Frontal cortex (tissue), 1 donor: ENCODE data around the gene RAPGEFL1. TPM values are rescaled to one million over a fixed set of nuclear protein-coding genes. Genes with fewer than 3 reads are reported as not detected.

Experiments used
- small RNA-seq: library from RNA; depleted of rRNA; stranded (forward); fragments of <200 nt; gene quantifications from one replicate; pipeline ENCODE3, GENCODE V24; 2014
- total RNA-seq: library from RNA; depleted of rRNA; stranded (reverse); fragments of >200 nt; gene quantifications from one replicate; pipeline ENCODE4 v1.2.3, GENCODE V29; 2014

Gene RAPGEFL1
- total RNA-seq, 1 donor from 2014 or later = 12.6 TPM

Small RNA genes within 50 kb of the gene (small RNA-seq; reads per million reads assigned to genes)
- not detected for gene MIR6867

Other genes starting within 250 kb of the RAPGEFL1 start
- 38.3 TPM for gene ORMDL3, start 249.9 kb upstream of the RAPGEFL1 start, total RNA-seq
- gene LRRC3C, start 249.7 kb upstream of the RAPGEFL1 start, total RNA-seq = not detected
- gene GSDMA, start 214.5 kb upstream of the RAPGEFL1 start, total RNA-seq = under 0.01 TPM
- 77.0 TPM for gene PSMD3, start 196.7 kb upstream of the RAPGEFL1 start, total RNA-seq
- not detected for gene CSF3, start 162.0 kb upstream of the RAPGEFL1 start, total RNA-seq
- gene MED24, start 123.1 kb upstream of the RAPGEFL1 start, total RNA-seq = 42.8 TPM
- gene THRA, start 114.5 kb upstream of the RAPGEFL1 start, total RNA-seq = 90.5 TPM
- gene NR1D1, start 76.9 kb upstream of the RAPGEFL1 start, total RNA-seq = under 0.01 TPM
- 81.5 TPM for gene MSL1, start 55.5 kb upstream of the RAPGEFL1 start, total RNA-seq
- gene CASC3, start 36.9 kb upstream of the RAPGEFL1 start, total RNA-seq = 38.3 TPM
- 5.3 TPM for gene WIPF2, start 41.8 kb downstream of the RAPGEFL1 start, total RNA-seq
- gene CDC6, start 110.4 kb downstream of the RAPGEFL1 start, total RNA-seq = 2.4 TPM
- gene RARA, start 131.7 kb downstream of the RAPGEFL1 start, total RNA-seq = 4.9 TPM
- not detected for gene GJD3, start 187.3 kb downstream of the RAPGEFL1 start, total RNA-seq
- 19.6 TPM for gene TOP2A, start 240.4 kb downstream of the RAPGEFL1 start, total RNA-seq